Measurements from ENCODE around the gene GAS2L1.
A peak's percentile ranks its signal among the peaks of the same experiment; 100 is the strongest.

Gene GAS2L1

DNA sequence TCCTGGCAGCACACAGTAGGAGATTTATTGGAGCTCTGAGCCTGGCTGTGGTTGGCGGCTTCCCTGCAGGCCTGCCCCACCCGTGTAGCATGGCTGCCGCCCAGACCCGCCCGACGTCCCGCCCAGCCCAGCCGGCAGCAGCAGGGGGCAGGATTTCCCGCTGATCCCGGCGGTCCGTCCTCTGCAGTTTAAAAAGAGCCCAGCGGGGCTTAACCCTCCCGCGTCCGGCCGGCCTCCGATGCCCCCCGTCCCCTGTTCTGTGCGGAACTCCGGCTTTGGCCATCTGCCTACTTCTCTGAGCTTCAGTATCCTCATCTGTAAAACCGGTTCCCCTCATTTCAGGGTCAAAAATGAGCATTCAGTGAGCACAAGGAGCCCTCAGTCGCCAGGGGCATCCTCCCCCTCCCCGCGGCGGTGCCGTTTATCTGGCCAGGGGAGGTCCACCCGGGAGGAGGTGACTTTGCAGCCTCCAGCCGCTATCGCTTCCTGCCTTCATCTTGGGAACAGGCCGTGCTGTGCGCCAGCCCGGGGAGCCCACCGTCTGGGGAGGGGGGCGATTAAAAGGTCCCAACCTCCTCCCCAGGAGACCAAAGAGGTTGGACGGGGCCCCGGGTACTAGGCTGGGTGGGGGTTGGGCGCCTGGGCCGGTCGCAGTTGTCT is at the start of gene GAS2L1:
Gene GAS2L1, plus strand, starts transcription at position 476 of the 660 bp plus-strand sequence. CDS start 1,456 bp downstream, outside the sequence.
- DNase-seq = peak; percentile 37 to 55

DNA sequence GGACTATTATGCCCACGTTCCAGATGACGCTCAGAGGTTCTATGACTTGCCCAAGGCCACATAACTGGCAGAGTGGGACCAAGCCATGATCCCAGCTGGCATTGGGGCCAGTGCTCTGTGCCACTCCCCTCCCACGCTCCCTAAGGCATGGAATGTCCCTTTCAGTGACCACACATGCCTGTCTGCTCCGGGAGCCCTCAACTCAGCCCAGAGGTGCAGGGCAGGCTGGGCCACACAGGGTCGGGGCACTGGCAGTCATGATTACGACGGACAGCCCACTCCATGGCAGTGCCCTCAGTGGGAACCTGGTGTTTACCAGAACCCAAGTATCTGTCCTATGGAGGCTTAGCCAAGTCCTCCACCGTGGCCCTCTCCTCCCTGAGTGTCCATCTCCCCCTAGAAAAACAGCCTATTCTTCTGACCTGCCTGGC is 48.7 kb upstream of the GAS2L1 start:
- no peak for DNase-seq

- DNase-seq = no peak
These were observed 47.8 kb upstream of the GAS2L1 start for GRCh38 chr22:29258407-29259252.

- no peak for DNase-seq
These were observed 47.1 kb upstream of the GAS2L1 start for GRCh38 chr22:29259253-29259899.

DNA sequence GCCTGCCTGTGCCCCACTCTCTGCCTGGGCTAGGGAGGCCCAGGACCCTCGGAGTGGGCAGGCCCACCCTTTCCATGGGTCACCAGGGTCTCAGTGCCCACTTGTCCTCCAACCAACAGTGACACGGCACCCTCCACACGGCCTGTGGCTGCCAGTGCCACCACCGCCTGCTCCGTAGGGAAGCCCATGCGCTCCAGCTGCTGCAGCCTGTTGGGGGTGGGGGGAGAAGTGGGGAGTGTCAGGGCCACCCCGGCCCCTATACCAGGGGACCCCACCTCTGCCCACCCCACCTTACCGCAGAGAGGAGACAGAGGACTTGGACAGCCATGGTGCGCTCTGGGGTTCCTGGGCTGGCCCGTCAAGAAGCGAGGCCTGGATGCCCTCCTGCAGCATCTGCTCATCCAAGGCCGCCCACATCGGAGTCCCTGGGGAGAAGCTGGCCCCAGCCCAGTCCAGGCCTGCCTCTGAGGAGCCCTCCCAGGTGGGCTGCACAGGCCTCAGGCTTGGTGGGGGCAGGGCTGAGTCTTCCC is 46.4 kb upstream of the GAS2L1 start:
- DNase-seq = no peak

- DNase-seq = no peak
These were observed 45.7 kb upstream of the GAS2L1 start for GRCh38 chr22:29260601-29261315.

GRCh38 chr22:29263791-29264276 is 42.6 kb upstream of the GAS2L1 start:
- DNase-seq = no peak

DNA sequence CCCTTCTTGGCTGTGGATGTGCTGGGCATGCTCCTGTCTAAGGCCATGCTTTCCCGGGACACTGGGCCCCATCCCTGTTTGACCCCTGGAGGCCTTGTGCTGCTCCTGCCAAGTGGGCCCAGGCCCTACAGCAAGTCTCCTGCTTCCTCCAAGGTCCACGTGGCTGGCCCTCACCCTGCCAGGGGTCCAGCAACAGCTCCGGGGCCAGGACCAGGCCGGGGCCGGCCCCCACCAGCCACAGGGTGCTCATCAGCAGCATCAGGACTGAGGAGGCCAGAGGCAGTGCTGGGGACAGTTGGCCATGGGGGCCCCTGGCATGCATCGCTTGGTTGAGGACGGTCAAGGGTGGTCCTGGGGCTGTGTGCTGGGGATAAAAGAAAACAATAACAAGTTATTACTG is 41.1 kb upstream of the GAS2L1 start:
- no peak for DNase-seq

DNA sequence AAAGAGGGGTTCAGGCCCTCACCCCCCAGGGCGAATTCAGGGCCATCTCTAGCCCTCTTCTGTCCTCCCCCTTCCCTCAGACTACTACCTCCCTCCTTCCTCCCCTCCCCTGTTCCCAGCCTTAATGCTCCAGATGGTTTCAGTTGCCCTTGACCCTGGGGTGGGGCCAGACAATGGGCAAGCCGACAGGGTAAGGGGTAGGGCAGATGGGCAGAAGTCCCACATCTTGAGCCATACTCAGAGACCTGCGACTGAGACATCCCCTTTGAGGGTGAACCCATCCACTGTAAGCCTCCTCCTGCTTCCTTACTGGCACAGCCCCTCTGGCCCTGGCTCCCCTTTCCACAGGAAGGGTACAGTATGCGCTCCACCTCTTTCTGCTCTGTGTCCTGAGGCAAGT is 40.5 kb upstream of the GAS2L1 start:
- DNase-seq = no peak

DNA sequence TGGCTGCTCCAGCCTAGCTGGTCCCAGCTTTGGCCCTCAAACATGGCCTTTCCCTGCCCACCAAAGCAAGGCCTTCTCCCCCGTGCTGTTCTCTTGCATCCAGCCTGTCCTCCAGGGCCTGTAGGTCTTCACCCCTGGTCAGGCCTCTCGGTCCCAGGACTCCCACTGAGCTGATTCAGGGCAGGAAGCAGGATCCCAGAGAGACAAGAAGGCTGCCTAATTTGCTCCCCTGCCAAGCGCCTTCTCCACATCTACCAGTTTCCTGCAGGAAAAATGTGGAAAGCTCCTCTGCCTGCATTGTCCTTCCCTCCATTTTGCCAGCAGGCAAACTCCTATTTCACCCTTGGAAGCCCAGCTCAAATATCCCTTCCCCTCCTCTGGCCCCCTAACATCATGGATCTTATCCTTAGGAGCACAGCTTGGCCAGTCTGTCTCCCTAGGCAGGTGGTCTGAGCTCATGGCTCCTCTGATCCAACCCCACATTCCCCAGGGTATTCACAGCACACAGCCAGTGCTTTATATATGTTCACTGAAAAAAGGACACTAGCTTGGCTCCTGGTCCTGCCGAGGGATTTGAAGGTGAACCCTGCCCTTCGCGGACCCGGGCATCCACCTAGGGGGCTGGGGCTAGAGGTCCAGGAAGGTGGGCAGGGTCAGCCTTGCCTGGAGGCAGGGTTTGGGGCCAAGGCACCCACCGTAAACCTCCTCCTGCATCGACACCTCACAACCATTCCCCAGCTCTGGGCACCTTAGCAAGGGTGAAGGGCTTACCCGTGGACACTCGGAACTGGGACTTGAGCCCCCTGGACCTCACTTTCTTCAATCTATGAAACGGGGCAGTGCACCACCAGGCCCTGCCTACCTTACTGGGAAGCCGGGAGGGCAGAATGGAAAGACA is 39.6 kb upstream of the GAS2L1 start:
- DNase-seq = no peak

- no peak for DNase-seq
These were observed 39.0 kb upstream of the GAS2L1 start for GRCh38 chr22:29267462-29267857.

- peak; percentile 94 to 98 for DNase-seq
These were observed 38.5 kb upstream of the GAS2L1 start, which contains the start of the genes EWSR1 and RHBDD3 for GRCh38 chr22:29267858-29268510. Gene EWSR1, plus strand, starts transcription at chr22:29268268. Its CDS starts 69 bp downstream, at chr22:29268337. Gene RHBDD3, minus strand, starts transcription at chr22:29267981. Its CDS starts 2,355 bp downstream, at chr22:29265626.

GRCh38 chr22:29268511-29269229 is 37.8 kb upstream of the GAS2L1 start:
- peak; percentile 29 to 44 for DNase-seq

DNA sequence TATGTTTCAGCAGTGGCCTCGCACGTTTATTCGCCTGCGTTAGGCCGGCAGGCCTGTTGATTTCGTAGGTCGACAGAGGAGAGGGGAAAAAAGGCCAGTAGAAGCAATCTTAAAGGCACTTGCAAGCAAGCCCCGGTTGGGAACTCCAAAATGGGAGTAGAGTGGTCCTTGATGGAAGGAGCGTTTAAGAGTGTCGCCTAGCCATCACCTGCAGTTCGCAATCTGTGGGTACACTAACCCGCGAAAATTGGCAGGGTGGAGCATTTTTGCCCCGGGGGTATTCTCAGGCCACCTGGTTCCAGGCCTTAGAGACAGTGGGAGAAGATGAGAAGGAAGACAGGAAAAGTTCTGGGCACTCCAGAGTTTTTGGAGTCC is 37.2 kb upstream of the GAS2L1 start:
- DNase-seq = no peak

DNA sequence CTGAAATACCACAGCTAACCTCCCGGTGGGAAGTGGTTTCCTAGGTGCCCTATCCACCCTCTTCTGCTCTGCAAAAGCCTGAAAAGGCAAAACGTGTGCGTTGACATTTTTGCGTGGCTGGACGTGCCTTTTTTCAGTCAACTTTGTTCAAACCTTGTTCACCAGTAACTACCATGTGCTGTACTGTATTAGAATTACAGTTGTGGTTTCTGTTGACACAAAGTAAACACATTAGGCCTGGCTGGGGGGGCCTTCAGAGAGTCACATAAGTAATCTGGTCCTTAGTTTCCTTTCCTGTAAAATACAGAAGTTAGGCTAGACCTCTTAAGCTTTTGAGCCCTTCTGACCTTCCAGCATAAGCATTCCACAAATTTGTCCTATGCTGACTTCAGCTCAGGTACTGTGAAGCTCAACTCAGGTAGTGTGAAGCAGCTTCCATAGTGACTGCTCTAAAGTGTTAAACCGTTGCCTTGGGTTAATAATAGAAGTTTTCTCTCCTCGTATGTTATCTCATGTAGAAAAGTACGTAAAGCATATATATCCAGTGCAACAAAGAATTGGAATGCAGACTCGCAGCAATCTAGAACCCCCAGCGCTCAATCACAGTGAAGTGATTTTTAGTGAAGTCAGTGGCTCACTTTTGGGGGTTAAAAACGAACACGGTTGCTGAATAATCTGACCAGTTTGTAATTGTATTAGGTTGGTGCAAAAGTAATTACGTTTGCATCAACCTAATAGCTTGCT is 36.5 kb upstream of the GAS2L1 start:
- peak in 1 of 2 donors; percentile 21 for DNase-seq

DNA sequence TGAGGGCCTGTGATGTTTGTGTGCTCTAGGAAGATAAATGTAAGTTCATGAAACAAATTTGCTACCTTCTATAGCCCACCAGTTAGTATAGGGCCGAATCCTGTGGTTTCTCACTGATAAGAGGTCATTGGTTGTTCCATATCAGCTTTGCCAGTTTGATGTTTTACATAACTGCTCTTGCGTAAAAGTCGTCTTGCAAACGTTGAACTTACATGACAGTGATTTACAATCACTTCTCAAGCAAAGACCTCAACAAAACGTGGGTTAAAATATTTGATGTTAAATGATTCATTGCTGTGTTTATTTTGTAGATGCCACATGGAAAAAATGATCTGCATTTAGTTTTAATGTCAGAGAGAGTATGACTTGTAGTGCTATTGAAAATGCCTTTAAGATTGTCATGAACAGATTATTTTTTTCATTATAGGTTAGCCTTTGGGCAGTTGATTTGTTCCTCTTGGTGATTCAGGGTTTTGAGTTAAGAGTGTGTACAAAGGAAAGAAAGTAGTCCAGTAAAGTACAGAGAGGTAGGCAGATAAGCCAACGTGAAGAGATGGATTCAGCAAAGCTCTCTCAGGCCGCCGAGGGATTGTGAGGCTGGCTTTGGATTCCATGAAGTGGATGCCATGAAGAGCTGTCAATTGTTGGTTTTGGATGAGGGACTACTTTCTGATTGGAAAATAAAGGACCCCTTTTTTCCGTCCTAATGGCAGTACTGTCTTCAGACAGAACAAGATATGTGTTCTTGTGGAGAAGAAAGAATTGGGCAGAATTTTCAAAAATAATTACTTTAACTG is 35.8 kb upstream of the GAS2L1 start:
- DNase-seq = no peak

DNA sequence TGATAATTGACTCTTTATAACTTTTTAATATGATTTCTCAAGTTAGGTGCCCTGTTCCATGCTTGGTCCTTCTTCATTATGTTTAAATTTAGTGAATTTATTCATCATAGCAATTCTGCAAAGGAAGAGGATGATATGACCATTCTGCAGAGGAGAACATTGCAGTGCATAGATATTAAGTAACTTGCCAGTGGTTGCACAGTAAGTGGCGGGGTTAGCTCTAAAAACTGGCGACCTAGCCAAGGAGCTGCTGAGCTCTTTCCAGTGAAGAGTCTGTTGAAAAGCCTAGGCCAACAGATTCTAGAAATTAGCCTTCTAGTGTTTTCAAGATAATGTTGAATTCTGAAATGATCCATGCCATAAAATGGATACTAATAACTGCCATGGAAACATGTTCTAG is 33.8 kb upstream of the GAS2L1 start:
- DNase-seq = no peak

DNA sequence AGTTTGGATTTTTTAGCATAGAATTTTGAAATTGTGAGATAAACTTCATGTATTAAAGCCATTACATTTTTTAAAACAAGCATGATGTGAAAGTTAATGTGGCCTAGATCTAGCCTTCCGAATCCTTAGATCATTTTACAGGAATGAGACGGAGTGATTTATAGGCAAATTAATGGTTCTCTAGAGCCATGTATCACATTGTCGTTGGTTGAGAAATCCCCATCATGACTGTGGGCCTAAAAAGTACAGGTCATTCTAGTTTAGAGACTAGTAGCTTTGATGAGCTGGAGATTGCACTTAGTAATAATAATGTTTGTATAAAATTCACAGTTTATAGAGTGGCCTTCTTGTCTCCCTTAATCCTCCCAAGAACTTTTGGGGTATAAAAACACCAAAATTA is 31.3 kb upstream of the GAS2L1 start:
- no peak for DNase-seq
